HG03060 (cell line): ENCODE measurements around the gene TMEM127.
"Not testable (repeated sequence)": the region's sequence is repeated elsewhere in the genome, so short reads cannot be mapped to it uniquely, and the experiment has no call there.

Experiments
- ATAC-seq: cut with Tn5 transposase; IDR thresholded peaks from one replicate; pipeline ENCODE4 v1.9.1; 2021; ENCODE audit warnings: low read depth, moderate number of reproducible peaks; ENCODE audit not compliant: unreplicated experiment

Gene TMEM127

GRCh38 chr2:96243843-96244242 is 22.0 kb downstream of the TMEM127 start:
- no peak for ATAC-seq

- peak; percentile 54 for ATAC-seq
Measured at GRCh38 chr2:96241900-96242611, 23.7 kb downstream of the TMEM127 start.

DNA sequence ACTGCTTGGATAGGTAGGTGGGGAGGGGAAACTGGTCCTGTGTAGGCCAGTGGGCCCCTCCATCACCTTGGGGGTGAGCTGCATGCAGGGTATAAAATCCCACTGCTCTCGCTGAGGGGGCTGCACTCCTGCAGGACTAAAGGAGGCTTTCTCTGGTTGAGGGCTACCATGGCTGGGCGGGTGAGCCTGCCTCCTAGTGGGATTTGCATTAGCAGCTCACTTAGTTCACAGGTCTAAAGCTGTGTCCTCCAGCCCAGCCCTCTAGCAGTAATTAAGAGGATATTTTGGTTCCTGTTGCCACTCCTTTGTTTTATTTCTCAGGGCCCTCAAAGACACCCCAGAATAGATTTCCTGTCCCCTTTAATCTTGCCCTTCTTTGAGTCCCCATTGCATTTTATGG is 24.6 kb downstream of the TMEM127 start:
- no peak for ATAC-seq

GRCh38 chr2:96240341-96241038 is 25.3 kb downstream of the TMEM127 start:
- ATAC-seq: no peak

DNA sequence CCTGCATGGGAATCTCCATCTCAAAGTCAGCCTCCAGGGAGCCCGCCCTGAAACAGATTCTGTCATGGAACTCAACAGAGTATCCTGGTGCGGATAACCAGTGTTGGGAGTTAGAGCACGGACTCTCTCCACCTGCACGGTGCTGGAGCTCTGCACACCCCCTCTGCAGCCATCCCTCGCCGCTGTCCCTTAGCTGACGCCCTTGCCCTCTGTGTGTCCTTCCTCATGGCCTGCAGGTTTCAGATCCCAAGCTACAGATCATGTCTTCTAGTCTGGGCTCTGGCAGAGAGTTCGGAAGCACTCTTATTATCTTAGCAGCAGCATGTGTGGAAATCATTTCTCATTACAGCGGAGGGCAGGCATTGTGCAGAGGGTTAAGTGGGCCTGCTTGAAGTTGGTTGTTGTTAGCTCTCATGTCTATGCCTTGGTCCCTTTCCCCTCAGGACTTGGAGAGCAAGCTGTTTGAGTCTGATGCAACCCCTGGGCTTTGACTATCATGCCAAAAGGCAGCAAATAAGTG is 26.0 kb downstream of the TMEM127 start:
- no peak for ATAC-seq

- ATAC-seq: no peak
Measured at GRCh38 chr2:96239091-96239490, 26.7 kb downstream of the TMEM127 start.

GRCh38 chr2:96238266-96238665 is 27.5 kb downstream of the TMEM127 start:
- no peak for ATAC-seq

DNA sequence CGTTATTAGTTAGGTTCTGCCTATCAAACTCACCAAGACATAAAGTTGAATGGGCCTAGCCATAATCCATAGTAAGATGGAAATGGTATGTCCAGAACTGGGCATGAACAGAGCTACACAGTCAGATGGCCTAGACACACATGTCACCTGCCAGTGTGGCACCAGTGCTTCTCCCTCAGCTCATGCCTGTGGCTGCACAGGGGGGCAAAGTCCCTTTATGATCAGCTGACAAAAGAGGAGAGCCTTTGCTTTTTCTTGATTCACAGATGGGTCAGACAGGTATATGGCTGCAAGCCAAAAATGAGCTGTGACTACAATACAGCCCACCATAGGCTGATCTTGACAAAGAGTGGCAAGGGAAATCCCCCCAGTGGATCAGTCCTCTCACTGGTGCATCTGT is 28.9 kb downstream of the TMEM127 start:
- ATAC-seq: no peak

GRCh38 chr2:96233880-96234316 is 31.9 kb downstream of the TMEM127 start:
- ATAC-seq: no peak

- no peak for ATAC-seq
Measured at GRCh38 chr2:96233436-96233835, 32.4 kb downstream of the TMEM127 start.

- ATAC-seq: no peak
Measured at GRCh38 chr2:96231316-96231715, 34.5 kb downstream of the TMEM127 start.

- ATAC-seq: peak; percentile 84
Measured at GRCh38 chr2:96225016-96225533, 40.7 kb downstream of the TMEM127 start.

- not testable (repeated sequence) for ATAC-seq
Measured at GRCh38 chr2:96221106-96221505, 44.7 kb downstream of the TMEM127 start.

GRCh38 chr2:96219959-96220358 is 45.8 kb downstream of the TMEM127 start:
- not testable (repeated sequence) for ATAC-seq

GRCh38 chr2:96218508-96219131 is 47.2 kb downstream of the TMEM127 start:
- no peak for ATAC-seq

- no peak for ATAC-seq
Measured at GRCh38 chr2:96214554-96214953, 51.2 kb downstream of the TMEM127 start.

GRCh38 chr2:96213379-96213778 is 52.4 kb downstream of the TMEM127 start:
- no peak for ATAC-seq

DNA sequence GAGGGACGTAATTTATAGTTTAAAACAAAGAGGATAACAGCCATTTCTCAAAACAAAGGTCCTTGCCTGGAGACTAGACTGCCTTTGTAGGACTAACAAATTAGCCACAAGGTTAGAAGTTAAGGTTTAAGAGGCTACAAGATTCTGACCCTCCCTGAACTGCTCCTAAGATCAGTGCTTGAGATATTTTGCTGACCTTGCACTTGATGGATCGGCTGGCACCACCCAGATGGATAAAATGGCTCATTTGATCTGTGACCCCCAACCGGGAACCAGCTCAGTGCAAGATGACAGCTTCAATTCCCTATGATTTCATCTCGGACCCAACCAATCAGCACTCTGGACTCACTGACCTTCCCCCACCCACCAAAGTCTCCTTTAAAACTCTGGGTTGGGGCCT is 53.5 kb downstream of the TMEM127 start:
- ATAC-seq: no peak

GRCh38 chr2:96209729-96210085 is 56.1 kb downstream of the TMEM127 start:
- ATAC-seq: no peak

DNA sequence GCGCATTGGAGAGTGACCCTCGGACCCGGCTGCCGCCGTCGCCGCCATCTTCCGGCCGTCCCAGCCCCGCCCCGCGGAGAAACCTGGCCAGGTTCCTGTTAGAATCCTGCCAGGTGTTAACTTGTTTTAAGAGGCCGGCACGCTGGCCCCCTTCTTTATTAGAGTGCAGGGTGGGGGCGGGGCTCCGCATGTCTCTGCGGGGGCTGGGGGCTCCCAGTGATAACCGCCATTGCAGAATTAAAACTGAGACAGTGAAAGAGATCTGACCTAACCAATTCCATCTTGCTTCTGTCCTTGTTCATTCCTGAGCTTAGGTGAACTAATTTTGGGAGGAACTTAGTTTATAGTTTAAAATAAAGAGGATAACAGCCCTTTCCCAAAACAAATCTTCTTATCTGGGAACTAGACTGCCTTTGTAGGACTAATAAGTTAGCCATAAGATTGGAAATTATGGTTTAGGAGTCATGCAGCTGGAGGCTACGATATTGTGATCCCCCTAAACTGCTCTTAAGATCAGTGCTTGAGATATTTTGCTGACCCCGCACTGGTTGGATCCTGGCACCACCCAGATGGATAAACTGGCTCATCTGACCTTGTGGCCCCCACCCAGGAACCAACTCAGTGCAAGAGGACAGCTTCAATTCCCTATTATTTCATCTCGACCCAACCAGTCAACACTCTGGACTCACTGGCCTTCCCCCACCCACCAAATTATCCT is 56.6 kb downstream of the TMEM127 start:
- ATAC-seq: no peak
